Aorta (tissue), 5 donors: Measurements from ENCODE around the gene PPFIA2. TPM values are rescaled to one million over a fixed set of nuclear protein-coding genes. Genes with fewer than 3 reads are reported as not detected.

ENCODE experiments used
- ATAC-seq: fragments of 200-7000 bp; cut with Tn5 transposase; one replicate; pipeline ENCODE4 v1.9.1; 2022; ENCODE audit warnings: moderate library complexity; ENCODE audit not compliant: low FRiP score
- DNase-seq, 2 donors: peaks; one replicate each; pipeline ENCODE4 v3.0.0-alpha.2; 2020
- H3K27ac ChIP-seq, 2 donors: one replicate each; pipeline ENCODE4 v1.5.1; 2013; ENCODE audit warnings: low read length in 2 of 2, mild to moderate bottlenecking in 2 of 2, moderate library complexity in 2 of 2, control low read depth in 1 of 2, inconsistent platforms in 1 of 2, low read depth in 1 of 2
- H3K27me3 ChIP-seq, 2 donors: one replicate each; pipeline ENCODE4 v1.6.1; 2013; ENCODE audit warnings: control low read depth in 1 of 2, low read length in 1 of 2, mild to moderate bottlenecking in 1 of 2, moderate library complexity in 1 of 2; ENCODE audit not compliant: insufficient read depth in 2 of 2, control insufficient read depth in 1 of 2
- H3K36me3 ChIP-seq, 2 donors: one replicate each; pipeline ENCODE4 v1.6.1; 2013; ENCODE audit warnings: control low read depth in 1 of 2, low read length in 1 of 2, mild to moderate bottlenecking in 1 of 2; ENCODE audit not compliant: insufficient read depth in 2 of 2, control insufficient read depth in 1 of 2
- H3K4me1 ChIP-seq, 2 donors: one replicate each; pipeline ENCODE4 v1.6.1; 2013; ENCODE audit warnings: low read length in 2 of 2, control low read depth in 1 of 2, mild to moderate bottlenecking in 1 of 2, moderate library complexity in 1 of 2; ENCODE audit not compliant: insufficient read depth in 2 of 2, control insufficient read depth in 1 of 2
- H3K4me3 ChIP-seq, 2 donors: one replicate each; pipeline ENCODE4 v1.5.1; 2013; ENCODE audit warnings: low read length in 2 of 2, control low read depth in 1 of 2, mild to moderate bottlenecking in 1 of 2
- H3K9me3 ChIP-seq: one replicate; pipeline ENCODE4 v1.6.1; 2013; ENCODE audit warnings: mild to moderate bottlenecking, low read length; ENCODE audit not compliant: control insufficient read depth
- WGBS, 2 donors: extraction: QIAGEN DNeasy Blood & Tissue Kit; methylation state at CpG; one replicate each; pipeline ENCODE4 v1.1.7; 2013; 5-methylcytosine and 5-hydroxymethylcytosine counted together
- intact Hi-C, 2 donors: fragments of 100-400 bp; cut with DNase I; formaldehyde crosslinking; loops; one replicate each; pipeline versions ENCODE4 v1.14.2 to v1.15.0; 2022
- polyA plus RNA-seq, 2 donors: library from polyadenylated mRNA; stranded (reverse); fragments of 200-250 nt; gene quantifications; one replicate each; pipeline ENCODE4 v1.2.3, GENCODE V29; 2013
- total RNA-seq, 2 donors: library from RNA; stranded (reverse); fragmentation: NEBNext Ultra II Directional; extraction: Animal tissue kit (Norgen Biotek cat#: 25700); gene quantifications; one replicate each; pipeline ENCODE4 v1.2.1, GENCODE V29; 2021
- donor health status: healthy with polysubstance abuse.
- donor health status: Bipolar disorder and iron deficiency.
- donor health status: DM: no; HTN: no; CAD: no.
- donor health status: DM: no; HTN: no; CAD: no.
- donor health status: DM: yes; HTN: yes; CAD: no.

PPFIA2 gene
- total and polyA plus RNA-seq, 4 donors: 5.4 to 46.6 (median 15.7) TPM

GRCh38 chr12:81231574-81232368, 527.4 kb downstream of the PPFIA2 start:
- no peak for ATAC-seq
- Histone ChIP-seq H3K27me3 (no peaks in the 10 kb centered on the region), H3K27ac (no peak overlapping the region), H3K4me1 (no peaks in the 10 kb centered on the region), H3K9me3 (no peaks in the 10 kb centered on the region), H3K4me3 (no peak overlapping the region), H3K36me3 (no peaks in the 10 kb centered on the region)
- DNase-seq: no peak
- intact Hi-C loops: no loop called here
- 89 to 93% methylated on average over 3 of the region's 3 CpGs for WGBS, 2 donors

GRCh38 chr12:81229759-81230158, 529.4 kb downstream of the PPFIA2 start:
- Histone ChIP-seq H3K9me3 (no peaks in the 10 kb centered on the region), H3K4me1 (no peaks in the 10 kb centered on the region), H3K36me3 (no peaks in the 10 kb centered on the region), H3K27me3 (no peaks in the 10 kb centered on the region), H3K27ac (no peak overlapping the region), H3K4me3 (no peak overlapping the region)
- WGBS, 2 donors: 75 to 79% methylated on average over 5 of the region's 5 CpGs
- ATAC-seq (no peak), DNase-seq (no peak)
- intact Hi-C loops: no loop called here

GRCh38 chr12:81224626-81225025, 534.5 kb downstream of the PPFIA2 start:
- WGBS, 2 donors: 95 to 96% methylated on average over 6 of the region's 6 CpGs
- Histone ChIP-seq H3K9me3 (no peaks in the 10 kb centered on the region), H3K36me3 (no peaks in the 10 kb centered on the region), H3K4me1 (no peaks in the 10 kb centered on the region), H3K27me3 (no peaks in the 10 kb centered on the region), H3K27ac (no peak overlapping the region), H3K4me3 (no peak overlapping the region)
- no peak for DNase-seq
- intact Hi-C loops: no loop called here
- ATAC-seq: no peak

- Histone ChIP-seq H3K4me1 (no peaks in the 10 kb centered on the region), H3K9me3 (no peaks in the 10 kb centered on the region), H3K27ac (no peak overlapping the region), H3K27me3 (no peaks in the 10 kb centered on the region), H3K4me3 (no peak overlapping the region), H3K36me3 (no peaks in the 10 kb centered on the region)
- intact Hi-C loops: no loop called here
- WGBS, 2 donors: 67% methylated on average over 5 of the region's 5 CpGs
- no peak for DNase-seq
- ATAC-seq: no peak
Observed at GRCh38 chr12:81222846-81223592, 536.1 kb downstream of the PPFIA2 start.

GRCh38 chr12:81221681-81222080, 537.5 kb downstream of the PPFIA2 start:
- no peaks in the 10 kb centered on the region for H3K9me3 ChIP-seq
- H3K4me3 ChIP-seq: no peak overlapping the region
- H3K27ac ChIP-seq: no peak overlapping the region
- DNase-seq (no peak), ATAC-seq (no peak)
- intact Hi-C loops: no loop called here
- H3K36me3 ChIP-seq: no peaks in the 10 kb centered on the region
- WGBS, 2 donors: 33% methylated on average over 1 of the region's 1 CpG
- H3K27me3 ChIP-seq: no peaks in the 10 kb centered on the region
- no peaks in the 10 kb centered on the region for H3K4me1 ChIP-seq

- no peak overlapping the region for H3K27ac ChIP-seq
- DNase-seq (no peak), ATAC-seq (no peak)
- no peaks in the 10 kb centered on the region for H3K27me3 ChIP-seq
- intact Hi-C loops: no loop called here
- no peaks in the 10 kb centered on the region for H3K9me3 ChIP-seq
- H3K36me3 ChIP-seq: peaks cover 2 to 5% of the 10 kb centered on the region in 2 donors
- no peaks in the 10 kb centered on the region for H3K4me1 ChIP-seq
- 98% methylated on average over 3 of the region's 3 CpGs for WGBS, 2 donors
- no peak overlapping the region for H3K4me3 ChIP-seq
Observed at GRCh38 chr12:81216739-81217138, 542.4 kb downstream of the PPFIA2 start.

- DNase-seq (no peak), ATAC-seq (no peak)
- no peaks in the 10 kb centered on the region for H3K9me3 ChIP-seq
- intact Hi-C loops: no loop called here
- H3K4me1 ChIP-seq: no peaks in the 10 kb centered on the region
- 72 to 74% methylated on average over 4 of the region's 4 CpGs for WGBS, 2 donors
- peaks cover 2 to 5% of the 10 kb centered on the region in 2 donors for H3K36me3 ChIP-seq
- no peak overlapping the region for H3K4me3 ChIP-seq
- no peaks in the 10 kb centered on the region for H3K27me3 ChIP-seq
- no peak overlapping the region for H3K27ac ChIP-seq
Observed at GRCh38 chr12:81212996-81213696, 546.0 kb downstream of the PPFIA2 start.

- no peaks in the 10 kb centered on the region for H3K9me3 ChIP-seq
- no peak for DNase-seq
- H3K36me3 ChIP-seq: peaks cover 2 to 5% of the 10 kb centered on the region in 2 donors
- intact Hi-C loops: no loop called here
- H3K27me3 ChIP-seq: no peaks in the 10 kb centered on the region
- 96 to 98% methylated on average over 1 of the region's 1 CpG for WGBS, 2 donors
- no peak for ATAC-seq
- no peaks in the 10 kb centered on the region for H3K4me1 ChIP-seq
- H3K4me3 ChIP-seq: no peak overlapping the region
- H3K27ac ChIP-seq: no peak overlapping the region
Observed at GRCh38 chr12:81211306-81211705, 547.8 kb downstream of the PPFIA2 start.
